HepG2 (cell line): ENCODE results near the gene HLA-DOA. TPM values are rescaled to one million over a fixed set of nuclear protein-coding genes. Genes with fewer than 3 reads are reported as not detected.

ENCODE experiments used
- ATF3 ChIP-seq: sonication (generic); formaldehyde crosslinking; IDR thresholded peaks from 2 replicates; pipeline ENCODE4 v1.4.0; 2020; ENCODE audit warnings: missing genetic modification reagents
- BORCS8-MEF2B ChIP-seq: sonication (generic); formaldehyde crosslinking; IDR thresholded peaks from 2 replicates; pipeline ENCODE4 v1.8.0; 2022; ENCODE audit warnings: mild to moderate bottlenecking, missing genetic modification reagents
- EED ChIP-seq: sonication (generic); formaldehyde crosslinking; IDR thresholded peaks from 2 replicates; pipeline ENCODE4 v1.5.0; 2020; ENCODE audit warnings: mild to moderate bottlenecking, missing genetic modification reagents
- HCFC1 ChIP-seq: fragments of 150-350 bp; IDR thresholded peaks from 2 replicates; pipeline ENCODE4 v1.6.1; 2014; ENCODE audit warnings: low read depth, low read length
- KDM6A ChIP-seq: IDR thresholded peaks from 2 replicates; pipeline ENCODE4 v1.6.1; 2016; ENCODE audit warnings: low read depth
- KLF16 ChIP-seq, 2 experiments: sonication (generic) in 1 of 2; formaldehyde crosslinking in 1 of 2; IDR thresholded peaks; 2 replicates each; pipeline versions ENCODE4 v1.6.1 to v1.8.0; 2016 to 2023; ENCODE audit warnings: missing genetic modification reagents in 2 of 2, missing compliant biosample characterization in 1 of 2
- PBX3 ChIP-seq: sonication (generic); formaldehyde crosslinking; IDR thresholded peaks from 2 replicates; pipeline ENCODE4 v1.8.1; 2023; ENCODE audit warnings: missing genetic modification reagents, inconsistent platforms, borderline replicate concordance
- PITX1 ChIP-seq: sonication (generic); formaldehyde crosslinking; IDR thresholded peaks from 2 replicates; pipeline ENCODE4 v1.5.1; 2020; ENCODE audit warnings: mild to moderate bottlenecking, missing genetic modification reagents
- REST ChIP-seq, 2 experiments: IDR thresholded peaks; 2 replicates each; pipeline ENCODE4 v1.6.1; 2011 to 2012; ENCODE audit warnings: low read length in 2 of 2, borderline replicate concordance in 1 of 2, low read depth in 1 of 2, mild to moderate bottlenecking in 1 of 2, moderate library complexity in 1 of 2
- RXRB ChIP-seq: IDR thresholded peaks from 2 replicates; pipeline ENCODE4 v1.6.1; 2016; ENCODE audit warnings: borderline replicate concordance, missing genetic modification reagents, missing compliant biosample characterization
- SMAD3 ChIP-seq: sonication (generic); formaldehyde crosslinking; IDR thresholded peaks from 2 replicates; pipeline ENCODE4 v1.4.0; 2020; ENCODE audit warnings: missing genetic modification reagents
- WIZ ChIP-seq: sonication (generic); formaldehyde crosslinking; IDR thresholded peaks from 2 replicates; pipeline ENCODE4 v1.5.1; 2020; ENCODE audit warnings: mild to moderate bottlenecking, missing genetic modification reagents
- ZBED4 ChIP-seq: sonication (generic); formaldehyde crosslinking; IDR thresholded peaks from 2 replicates; pipeline ENCODE4 v1.4.0; 2020; ENCODE audit warnings: missing genetic modification reagents, borderline replicate concordance
- ZFP1 ChIP-seq: IDR thresholded peaks from 2 replicates; pipeline ENCODE4 v1.6.1; 2016
- ZFP62 ChIP-seq: sonication (generic); formaldehyde crosslinking; IDR thresholded peaks from 2 replicates; pipeline ENCODE4 v1.4.0; 2020; ENCODE audit warnings: missing genetic modification reagents
- ZNF121 ChIP-seq: sonication (generic); formaldehyde crosslinking; IDR thresholded peaks from 2 replicates; pipeline ENCODE4 v1.5.0; 2020; ENCODE audit warnings: mild to moderate bottlenecking, missing genetic modification reagents
- ZNF253 ChIP-seq: sonication (generic); formaldehyde crosslinking; IDR thresholded peaks from 2 replicates; pipeline ENCODE4 v1.8.0; 2022; ENCODE audit warnings: mild to moderate bottlenecking, missing genetic modification reagents, borderline replicate concordance
- ZNF3 ChIP-seq: IDR thresholded peaks from 2 replicates; pipeline ENCODE4 v1.7.0; 2017; ENCODE audit warnings: inconsistent platforms
- ZNF484 ChIP-seq: sonication (generic); formaldehyde crosslinking; IDR thresholded peaks from 2 replicates; pipeline ENCODE4 v1.5.1; 2020; ENCODE audit warnings: mild to moderate bottlenecking, low read depth, missing genetic modification reagents, borderline replicate concordance
- ZNF780A ChIP-seq: sonication (generic); formaldehyde crosslinking; IDR thresholded peaks from 2 replicates; pipeline ENCODE4 v1.8.0; 2022; ENCODE audit warnings: mild to moderate bottlenecking, missing genetic modification reagents, moderate library complexity
- ZNF790 ChIP-seq: sonication (generic); formaldehyde crosslinking; IDR thresholded peaks from 2 replicates; pipeline ENCODE4 v1.8.0; 2022; ENCODE audit warnings: missing genetic modification reagents, mild to moderate bottlenecking, borderline replicate concordance
- polyA plus RNA-seq, 8 experiments: library from polyadenylated mRNA; depleted of rRNA in 3 of 8; stranded (reverse) in 7 of 8; unstranded in 1 of 8; fragments of >200 nt; fragmentation: Illumina TruSeq in 4 of 8; extraction: Trizol in 4 of 8; gene quantifications; 2 replicates each; pipeline versions ENCODE4 v1.2.1 to v1.2.3, GENCODE V29; 2011 to 2016; ENCODE audit warnings: low read depth in 4 of 8, missing spikeins in 1 of 8, mixed read lengths in 1 of 8; ENCODE audit not compliant: insufficient read depth in 1 of 8
- total RNA-seq, 5 experiments: library from RNA; depleted of rRNA; stranded (reverse); fragments of >200 nt; fragmentation: Illumina TruSeq; extraction: Trizol; gene quantifications; 2 replicates each; pipeline ENCODE4 v1.2.3, GENCODE V29; 2016; ENCODE audit warnings: low read depth in 1 of 5

HLA-DOA gene
- total and polyA plus RNA-seq, 2 of the 13 experiments (the other 11 are each of a cell fraction or from before 2014, with no cell fraction given) = 0.03 to 0.09 TPM

GRCh38 chr6:32968093-32968866 lies 41.1 kb downstream of the HLA-DOA start, which contains the start of gene BRD2 (continued):
- TF ChIP-seq REST (IDR thresholded peaks at IDR 0.05; ENCODE audit: borderline replicate concordance in 1 of 2, low read depth in 1 of 2, low read length in 2 of 2) (no peak), ZFP62 (CRISPR knock-in tag) (peak; percentile 54; the same call in 1 of the 2 replicates), ZNF3 (CRISPR knock-in tag) (no peak), ZNF253 (CRISPR knock-in tag) (peak; percentile 99; the same call in 1 of the 2 replicates), KLF16 (CRISPR knock-in tag; IDR thresholded peaks at IDR 0.05) (peak in 1 of 2 experiments; percentile 78; a peak in 2 of 4 replicates), SMAD3 (CRISPR knock-in tag) (peak; percentile 85), WIZ (peak; percentile 83), ZNF484 (no peak), ZFP1 (CRISPR knock-in tag) (no peak), EED (CRISPR knock-in tag) (peak; percentile 90), PBX3 (CRISPR knock-in tag) (no peak; the same call in 1 of the 2 replicates), PITX1 (CRISPR knock-in tag) (peak; percentile 77), ZNF780A (peak; percentile 75; the same call in 1 of the 2 replicates), ZNF790 (CRISPR knock-in tag) (no peak; the same call in 1 of the 2 replicates), RXRB (peak; percentile 86), ZNF121 (CRISPR knock-in tag) (peak; percentile 41; the same call in 1 of the 2 replicates), ZBED4 (CRISPR knock-in tag) (peak; percentile 85), ATF3 (CRISPR knock-in tag) (peak; percentile 51; the same call in 1 of the 2 replicates), HCFC1 (peak; percentile 41; the same call in 1 of the 2 replicates), BORCS8-MEF2B (peak; percentile 99), KDM6A (CRISPR knock-in tag) (0 out of 2 replicates have a peak, but pooled peaks have one; percentile 12)
